Nephron (organoid): ENCODE data around the gene CERS3.

Source experiments
- H3K27ac Mint-ChIP-seq, 3 experiments: 2 replicates each; pipeline ENCODE4 v1.8.0; 2020; ENCODE audit warnings: mixed read lengths in 3 of 3, mild to moderate bottlenecking in 2 of 3, moderate library complexity in 1 of 3
- H3K27me3 Mint-ChIP-seq: 2 replicates; pipeline ENCODE4 v1.8.0; 2021; ENCODE audit warnings: low read depth, mild to moderate bottlenecking, moderate library complexity, mixed read lengths
- H3K36me3 Mint-ChIP-seq: 2 replicates; pipeline ENCODE4 v1.8.0; 2020; ENCODE audit warnings: low read depth, mixed read lengths
- H3K4me1 Mint-ChIP-seq: 2 replicates; pipeline ENCODE4 v1.8.0; 2020; ENCODE audit warnings: mixed read lengths
- H3K4me3 Mint-ChIP-seq, 3 experiments: 2 replicates each; pipeline ENCODE4 v1.8.0; 2020; ENCODE audit warnings: mild to moderate bottlenecking in 3 of 3, mixed read lengths in 3 of 3, moderate library complexity in 2 of 3
- H3K9me3 Mint-ChIP-seq: 2 replicates; pipeline ENCODE4 v1.8.0; 2020; ENCODE audit warnings: mixed read lengths
- CTCF ChIP-seq, 3 experiments: fragments of 200-600 bp; sonication (generic); IDR thresholded peaks; one replicate each; pipeline ENCODE4 v1.5.0; 2021; ENCODE audit warnings: antibody characterized with exemption in 3 of 3; ENCODE audit not compliant: unreplicated experiment in 3 of 3

The CERS3 gene

GRCh38 chr15:100570275-100570674 lies 41.5 kb upstream of the CERS3 start:
- Mint-ChIP-seq H3K27me3 (no peaks in the 10 kb centered on the region), H3K27ac (no peak overlapping the region)
- no peak for TF ChIP-seq CTCF (IDR thresholded peaks at IDR 0.05; ENCODE audit: unreplicated experiment in 3 of 3)

GRCh38 chr15:100569391-100569790 lies 40.6 kb upstream of the CERS3 start:
- Mint-ChIP-seq H3K4me3 (no peak overlapping the region), H3K27ac (no peak overlapping the region)

More at GRCh38 chr15:100570275-100570674, 41.5 kb upstream of the CERS3 start:
- Mint-ChIP-seq H3K4me3 (no peak overlapping the region), H3K9me3 (no peaks in the 10 kb centered on the region), H3K4me1 (no peaks in the 10 kb centered on the region), H3K36me3 (peaks cover 22% of the 10 kb centered on the region)

GRCh38 chr15:100566850-100567628 lies 38.3 kb upstream of the CERS3 start:
- Mint-ChIP-seq H3K27me3 (no peaks in the 10 kb centered on the region), H3K27ac (peak overlapping the region in 1 of 3 experiments; percentile 50), H3K4me3 (no peak overlapping the region), H3K4me1 (no peaks in the 10 kb centered on the region), H3K9me3 (no peaks in the 10 kb centered on the region), H3K36me3 (peaks cover 18% of the 10 kb centered on the region)
- no peak for TF ChIP-seq CTCF (IDR thresholded peaks at IDR 0.05; ENCODE audit: unreplicated experiment in 3 of 3)

More at GRCh38 chr15:100569391-100569790, 40.6 kb upstream of the CERS3 start:
- no peaks in the 10 kb centered on the region for H3K4me1 Mint-ChIP-seq
- H3K27me3 Mint-ChIP-seq = no peaks in the 10 kb centered on the region
- TF ChIP-seq CTCF (IDR thresholded peaks at IDR 0.05; ENCODE audit: unreplicated experiment in 3 of 3) = no peak
- H3K9me3 Mint-ChIP-seq = no peaks in the 10 kb centered on the region
- peaks cover 22% of the 10 kb centered on the region for H3K36me3 Mint-ChIP-seq

- TF ChIP-seq CTCF (IDR thresholded peaks at IDR 0.05; ENCODE audit: unreplicated experiment in 3 of 3) = no peak
- no peak overlapping the region for H3K4me3 Mint-ChIP-seq
- H3K36me3 Mint-ChIP-seq = peaks cover 10% of the 10 kb centered on the region
- H3K9me3 Mint-ChIP-seq = no peaks in the 10 kb centered on the region
- no peak overlapping the region for H3K27ac Mint-ChIP-seq
- H3K4me1 Mint-ChIP-seq = no peaks in the 10 kb centered on the region
- H3K27me3 Mint-ChIP-seq = no peaks in the 10 kb centered on the region
Measured at GRCh38 chr15:100565591-100565990, 36.8 kb upstream of the CERS3 start.

- no peaks in the 10 kb centered on the region for H3K4me1 Mint-ChIP-seq
Measured at GRCh38 chr15:100560323-100560722, 31.6 kb upstream of the CERS3 start.

More at GRCh38 chr15:100560323-100560722, 31.6 kb upstream of the CERS3 start:
- peaks cover 5% of the 10 kb centered on the region for H3K27me3 Mint-ChIP-seq
- H3K4me3 Mint-ChIP-seq = no peak overlapping the region
- H3K36me3 Mint-ChIP-seq = peaks cover 24% of the 10 kb centered on the region
- TF ChIP-seq CTCF (IDR thresholded peaks at IDR 0.05; ENCODE audit: unreplicated experiment in 3 of 3) = no peak
- no peak overlapping the region for H3K27ac Mint-ChIP-seq
- H3K9me3 Mint-ChIP-seq = peaks cover 19% of the 10 kb centered on the region
